CD4-positive, alpha-beta T cell (primary cell): Measurements from ENCODE around the gene LURAP1L. TPM values are rescaled to one million over a fixed set of nuclear protein-coding genes. Genes with fewer than 3 reads are reported as not detected.

Experiments
- ATAC-seq: fragments of 200-7000 bp; cut with Tn5 transposase; one replicate; pipeline ENCODE4 v1.10.0; 2022; ENCODE audit warnings: mild to moderate bottlenecking; ENCODE audit not compliant: poor library complexity
- CTCF ChIA-PET: fragments of 350-600 bp; sonication (Branson Sonifier 250); formaldehyde crosslinking; loops from one replicate; lab custom pipeline; 2021; ENCODE audit warnings: antibody characterized with exemption, inconsistent platforms; lab: Charles Lee
- POLR2A ChIA-PET: fragments of 350-600 bp; sonication (Branson Sonifier 250); formaldehyde crosslinking; loops from one replicate; lab custom pipeline; 2021; ENCODE audit warnings: antibody characterized with exemption, inconsistent platforms; lab: Charles Lee
- DNase-seq, 14 experiments: peaks; one replicate each; pipeline ENCODE4 v3.0.0-alpha.2; 2013 to 2020; ENCODE audit warnings: mixed read lengths in 2 of 14
- H3K27ac ChIP-seq, 2 donors: one replicate each; pipeline versions ENCODE4 v1.5.1 to v1.7.0; 2013; ENCODE audit warnings: low read length in 2 of 2, low read depth in 1 of 2, mild to moderate bottlenecking in 1 of 2
- H3K27me3 ChIP-seq, 2 experiments: 1 replicate in 1 of 2; 2 replicates in 1 of 2; pipeline versions ENCODE4 v1.6.1 to v1.7.0; 2013; ENCODE audit warnings: low read length in 2 of 2, control low read depth in 1 of 2, mild to moderate bottlenecking in 1 of 2, moderate library complexity in 1 of 2; ENCODE audit not compliant: insufficient read depth in 2 of 2, control insufficient read depth in 1 of 2
- H3K36me3 ChIP-seq: one replicate; pipeline ENCODE4 v1.6.1; 2013; ENCODE audit warnings: low read length, control low read depth; ENCODE audit not compliant: insufficient read depth
- H3K4me1 ChIP-seq: one replicate; pipeline ENCODE4 v1.6.1; 2013; ENCODE audit warnings: low read length, control low read depth; ENCODE audit not compliant: insufficient read depth
- H3K4me3 ChIP-seq: one replicate; pipeline ENCODE4 v1.5.1; 2013; ENCODE audit warnings: mild to moderate bottlenecking, low read length, moderate library complexity
- H3K9me3 ChIP-seq, 2 experiments: 1 replicate in 1 of 2; 2 replicates in 1 of 2; pipeline versions ENCODE4 v1.6.1 to v1.7.0; 2013; ENCODE audit warnings: low read length in 2 of 2, mild to moderate bottlenecking in 2 of 2, control low read depth in 1 of 2, moderate library complexity in 1 of 2; ENCODE audit not compliant: control insufficient read depth in 1 of 2, insufficient read depth in 1 of 2
- H3K27ac Mint-ChIP-seq: one replicate; pipeline ENCODE4 v1.8.0; 2020; ENCODE audit warnings: mixed read lengths
- H3K27me3 Mint-ChIP-seq: one replicate; pipeline ENCODE4 v1.8.0; 2021; ENCODE audit warnings: mixed read lengths
- H3K36me3 Mint-ChIP-seq: one replicate; pipeline ENCODE4 v1.8.0; 2021; ENCODE audit warnings: low read depth, mixed read lengths
- H3K4me1 Mint-ChIP-seq: one replicate; pipeline ENCODE4 v1.8.0; 2021; ENCODE audit warnings: low read depth, mixed read lengths
- H3K4me3 Mint-ChIP-seq: one replicate; pipeline ENCODE4 v1.8.0; 2020; ENCODE audit warnings: mild to moderate bottlenecking, mixed read lengths
- H3K9me3 Mint-ChIP-seq: one replicate; pipeline ENCODE4 v1.8.0; 2020; ENCODE audit warnings: mixed read lengths
- CTCF ChIP-seq: fragments of 200-600 bp; IDR thresholded peaks from one replicate; pipeline ENCODE4 v1.8.0; 2022; ENCODE audit warnings: antibody characterized with exemption, mild to moderate bottlenecking
- intact Hi-C, 2 experiments: fragments of 100-400 bp; cut with DNase I in 1 of 2; cut with micrococcal nuclease in 1 of 2; formaldehyde crosslinking; loops; one replicate each; pipeline versions ENCODE4 v1.15.1 to v1.9.0; 2023 to 2025; cut with DNase I, micrococcal nuclease
- total RNA-seq, 174 experiments: library from RNA in 2 of 174; stranded (reverse) in 2 of 174; gene quantifications; one replicate each; pipeline ENCODE4 v1.2.3 and lab custom pipeline; 2021 to 2026

Gene LURAP1L
- total RNA-seq, 2 experiments from 2014 or later: not detected

GRCh38 chr9:12818431-12819000 is 43.7 kb downstream of the LURAP1L start:
- TF ChIP-seq CTCF: no peak
- intact Hi-C loops: no loop called here
- no peak for DNase-seq

GRCh38 chr9:12819436-12820185 is 44.8 kb downstream of the LURAP1L start:
- Mint-ChIP-seq H3K27ac (no peak overlapping the region), H3K36me3 (no peaks in the 10 kb centered on the region), H3K4me3 (no peak overlapping the region), H3K27me3 (no peaks in the 10 kb centered on the region), H3K4me1 (no peaks in the 10 kb centered on the region), H3K9me3 (peaks cover 11% of the 10 kb centered on the region)
- H3K4me1 ChIP-seq: no peaks in the 10 kb centered on the region
- no peaks in the 10 kb centered on the region for H3K27me3 ChIP-seq
- H3K36me3 ChIP-seq: no peaks in the 10 kb centered on the region
- no peak overlapping the region for H3K27ac ChIP-seq
- POLR2A ChIA-PET: no interaction called here
- CTCF ChIA-PET: no interaction called here
- ATAC-seq: no peak
- no peak for TF ChIP-seq CTCF
- no peak for DNase-seq
- no peak overlapping the region for H3K4me3 ChIP-seq
- H3K9me3 ChIP-seq: peaks cover 0 to 19% of the 10 kb centered on the region in 2 experiments
- intact Hi-C loops: no loop called here

More at GRCh38 chr9:12818431-12819000, 43.7 kb downstream of the LURAP1L start:
- no peak for ATAC-seq
- Histone ChIP-seq H3K4me3 (no peak overlapping the region), H3K27ac (no peak overlapping the region), H3K9me3 (peaks cover 0 to 16% of the 10 kb centered on the region in 2 experiments), H3K36me3 (no peaks in the 10 kb centered on the region), H3K4me1 (no peaks in the 10 kb centered on the region), H3K27me3 (no peaks in the 10 kb centered on the region)
- POLR2A ChIA-PET: no interaction called here
- Mint-ChIP-seq H3K9me3 (peaks cover 11% of the 10 kb centered on the region), H3K4me3 (no peak overlapping the region), H3K27me3 (no peaks in the 10 kb centered on the region), H3K4me1 (no peaks in the 10 kb centered on the region), H3K27ac (no peak overlapping the region), H3K36me3 (no peaks in the 10 kb centered on the region)
- CTCF ChIA-PET: no interaction called here

GRCh38 chr9:12822111-12822510 is 47.3 kb downstream of the LURAP1L start:
- Mint-ChIP-seq H3K27me3 (no peaks in the 10 kb centered on the region), H3K4me1 (no peaks in the 10 kb centered on the region)

More at GRCh38 chr9:12822111-12822510, 47.3 kb downstream of the LURAP1L start:
- DNase-seq: no peak
- Histone ChIP-seq H3K27me3 (no peaks in the 10 kb centered on the region), H3K27ac (no peak overlapping the region), H3K4me1 (no peaks in the 10 kb centered on the region), H3K4me3 (no peak overlapping the region), H3K9me3 (peaks cover 0 to 21% of the 10 kb centered on the region in 2 experiments), H3K36me3 (no peaks in the 10 kb centered on the region)
- no peak overlapping the region for H3K4me3 Mint-ChIP-seq
- H3K27ac Mint-ChIP-seq: no peak overlapping the region
- ChIA-PET POLR2A (no interaction called here), CTCF (no interaction called here)
- ATAC-seq: no peak
- intact Hi-C loops: no loop called here
- H3K9me3 Mint-ChIP-seq: peaks cover 5% of the 10 kb centered on the region
- H3K36me3 Mint-ChIP-seq: no peaks in the 10 kb centered on the region
- no peak for TF ChIP-seq CTCF
